ENCODE measurements around the gene NLRP10. TPM values are rescaled to one million over a fixed set of nuclear protein-coding genes. Genes with fewer than 3 reads are reported as not detected.

Gene NLRP10
- total RNA-seq, 1 experiment from 2014 or later: not detected

Small RNA genes within 50 kb of the gene (small RNA-seq; reads per million reads assigned to genes)
- 0 reads per million in 2 experiments for gene COX6CP5

Other genes with a start within 250 kb of the NLRP10 start
- not detected in 2 replicates for gene OR5P2, start 168.5 kb downstream of the NLRP10 start, total RNA-seq (2014; rRNA removed; shearing (Covaris generic))
- not detected in 2 replicates for gene OR5P3, start 134.6 kb downstream of the NLRP10 start, total RNA-seq (2014; rRNA removed; shearing (Covaris generic))
- not detected in 2 replicates for gene OR10A6, start 34.2 kb downstream of the NLRP10 start, total RNA-seq (2014; rRNA removed; shearing (Covaris generic))
- not detected in 2 replicates for gene OR10A3, start 23.7 kb downstream of the NLRP10 start, total RNA-seq (2014; rRNA removed; shearing (Covaris generic))
- gene EIF3F, start 21.9 kb upstream of the NLRP10 start, total RNA-seq (2014; rRNA removed; shearing (Covaris generic)): 218 and 223 TPM in 2 replicates
- gene TUB, start 115.8 kb upstream of the NLRP10 start, total RNA-seq (2014; rRNA removed; shearing (Covaris generic)): 5.0 and 5.7 TPM in 2 replicates
- gene RIC3, start 203.6 kb upstream of the NLRP10 start, total RNA-seq (2014; rRNA removed; shearing (Covaris generic)): 1.4 and 1.9 TPM in 2 replicates